ENCODE results near the gene MRPL21. TPM values are rescaled to one million over a fixed set of nuclear protein-coding genes. Genes with fewer than 3 reads are reported as not detected.

MRPL21 gene
- total RNA-seq (2021), result 126 and 138 TPM in 2 replicates
- Bru-seq, nascent RNA, result percentile 81 among the genes with signal in this experiment
- percentile 68 among the genes with signal in this experiment for BruChase-seq, experiment 1, labeled RNA remaining after a 2-hour chase
- percentile 66 among the genes with signal in this experiment for BruChase-seq, experiment 2, labeled RNA remaining after a 6-hour chase
- long read RNA-seq, transcript MRPL21-202 (7 exons, 662 nt), result minor isoform, 8 of 176 reads
- long read RNA-seq, transcript MRPL21-201 (7 exons, 683 nt), result major isoform, 153 of 176 reads
- long read RNA-seq, partial matches to known transcripts, result 8 of 176 reads
- long read RNA-seq, other reads (novel, unspliced or antisense), result 4 of 176 reads

DNA sequence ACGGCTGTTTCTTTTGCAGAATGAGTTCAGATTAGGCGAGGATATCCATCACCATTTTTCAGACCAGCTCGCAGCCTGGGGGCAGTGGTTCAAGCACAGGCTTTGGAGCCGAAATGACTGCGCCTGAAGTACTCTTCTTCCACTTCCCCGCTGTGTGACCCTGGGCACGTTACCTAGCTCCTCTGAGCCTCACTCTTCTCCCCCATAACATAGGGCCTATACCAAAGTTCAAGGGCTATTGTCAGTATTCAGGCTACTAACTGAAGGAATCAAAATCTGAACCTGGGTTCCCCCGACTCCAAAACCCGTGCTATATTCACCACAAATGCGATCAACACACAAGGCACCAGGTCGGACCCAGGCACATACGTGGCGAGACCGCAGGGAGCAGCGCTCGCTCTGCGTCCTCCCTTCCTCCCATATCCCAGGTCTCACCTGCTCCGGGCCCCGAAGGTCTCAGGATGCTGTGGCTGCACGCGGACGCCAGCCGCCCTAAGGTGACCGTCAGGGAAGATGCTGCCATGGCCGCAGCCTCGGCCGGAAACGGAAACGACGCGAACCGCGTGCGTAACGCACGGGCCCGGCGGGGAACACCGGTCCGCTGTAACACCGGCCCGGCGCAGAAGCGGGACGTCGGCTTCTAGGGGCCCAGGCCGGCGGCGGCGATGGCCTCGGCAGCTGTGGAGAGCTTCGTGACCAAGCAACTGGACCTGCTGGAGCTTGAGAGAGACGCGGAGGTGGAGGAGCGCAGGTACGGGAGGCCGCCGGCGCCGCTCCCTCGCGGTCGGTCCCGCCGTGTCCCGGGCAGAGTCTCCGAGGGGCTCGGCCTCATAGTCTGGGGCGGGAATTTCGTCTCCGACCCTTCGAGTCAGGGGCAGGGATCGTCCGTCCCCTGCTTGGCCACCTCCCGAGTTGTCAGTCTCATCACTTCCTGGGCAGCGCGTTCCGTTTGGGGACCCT, at the start of gene MRPL21, which contains the start of gene IGHMBP2:
MRPL21 (minus strand) TSS at position 545 of the 960 bp plus-strand sequence; CDS start at position 523, 22 bp downstream.
IGHMBP2 (plus strand) TSS at position 604 of the 960 bp plus-strand sequence; CDS start at position 666, 62 bp downstream.
- POLR2A ChIA-PET (ENCODE audit: low non-redundant PET), result no interaction called here
- BruUV-seq (replicated peaks), result no TSS peak
- H3K36me3 ChIP-seq (ENCODE audit: insufficient read depth, low read length, poor library complexity, severe bottlenecking), result peaks cover 38% of the 10 kb centered on the region
- H3K9me3 ChIP-seq (ENCODE audit: low read depth, low read length, poor library complexity, severe bottlenecking), result no peaks in the 10 kb centered on the region
- H3K4me1 ChIP-seq (ENCODE audit: insufficient read depth, low read length, poor library complexity, severe bottlenecking), result peaks cover 22% of the 10 kb centered on the region
- intact Hi-C loops (cut with micrococcal nuclease; ENCODE audit: unreplicated experiment), result no loop called here
- CTCF ChIA-PET, result no interaction called here
- no peaks in the 10 kb centered on the region for H3K27me3 ChIP-seq (replicated peaks; ENCODE audit: insufficient read depth, low read depth, low read length, poor library complexity)
- peak; percentile 92 for DNase-seq (ENCODE audit: low spot score)
- H3K4me3 ChIP-seq (ENCODE audit: low read depth, low read length, poor library complexity, severe bottlenecking), result peak within 1 kb of the TSS; percentile 93
- peak within 1 kb of the TSS; percentile 92 for H3K27ac ChIP-seq (ENCODE audit: low read depth, low read length, poor library complexity, severe bottlenecking)
- TF ChIP-seq, protein P1, sequence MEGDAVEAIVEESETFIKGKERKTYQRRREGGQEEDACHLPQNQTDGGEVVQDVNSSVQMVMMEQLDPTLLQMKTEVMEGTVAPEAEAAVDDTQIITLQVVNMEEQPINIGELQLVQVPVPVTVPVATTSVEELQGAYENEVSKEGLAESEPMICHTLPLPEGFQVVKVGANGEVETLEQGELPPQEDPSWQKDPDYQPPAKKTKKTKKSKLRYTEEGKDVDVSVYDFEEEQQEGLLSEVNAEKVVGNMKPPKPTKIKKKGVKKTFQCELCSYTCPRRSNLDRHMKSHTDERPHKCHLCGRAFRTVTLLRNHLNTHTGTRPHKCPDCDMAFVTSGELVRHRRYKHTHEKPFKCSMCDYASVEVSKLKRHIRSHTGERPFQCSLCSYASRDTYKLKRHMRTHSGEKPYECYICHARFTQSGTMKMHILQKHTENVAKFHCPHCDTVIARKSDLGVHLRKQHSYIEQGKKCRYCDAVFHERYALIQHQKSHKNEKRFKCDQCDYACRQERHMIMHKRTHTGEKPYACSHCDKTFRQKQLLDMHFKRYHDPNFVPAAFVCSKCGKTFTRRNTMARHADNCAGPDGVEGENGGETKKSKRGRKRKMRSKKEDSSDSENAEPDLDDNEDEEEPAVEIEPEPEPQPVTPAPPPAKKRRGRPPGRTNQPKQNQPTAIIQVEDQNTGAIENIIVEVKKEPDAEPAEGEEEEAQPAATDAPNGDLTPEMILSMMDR (conservative IDR thresholded peaks at IDR 0.05; ENCODE audit: low read depth, low read length), result no peak
- TF ChIP-seq EZH2 (IDR thresholded peaks at IDR 0.05; ENCODE audit: borderline replicate concordance, low read depth, low read length, poor library complexity, severe bottlenecking), result no peak

DNA sequence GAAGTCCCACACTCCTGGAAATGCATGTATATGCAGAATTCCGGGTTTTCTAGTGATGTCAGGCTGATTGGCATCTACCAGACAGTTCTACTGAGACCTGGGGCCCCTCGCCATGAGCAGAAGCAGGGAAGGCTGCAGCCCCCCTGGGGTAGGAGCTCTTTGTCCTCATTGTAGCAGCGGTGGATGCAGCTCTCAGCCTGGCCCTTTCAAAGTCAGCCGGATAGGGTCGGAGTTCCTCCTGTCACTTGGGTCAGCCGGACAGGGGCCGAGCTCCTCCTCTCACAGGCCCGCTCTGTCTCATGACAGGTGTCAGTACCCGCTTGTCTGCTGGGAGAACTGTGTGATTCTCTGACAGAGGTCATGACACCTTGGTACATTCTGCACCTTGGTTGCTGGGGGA, 47.1 kb upstream of the MRPL21 start:
- no peaks in the 10 kb centered on the region for H3K9me3 ChIP-seq (ENCODE audit: low read depth, low read length, poor library complexity, severe bottlenecking)
- POLR2A ChIA-PET (ENCODE audit: low non-redundant PET), result no interaction called here
- intact Hi-C loops (cut with micrococcal nuclease; ENCODE audit: unreplicated experiment), result loop anchor here (5.0 kb wide), 1 partner anchor 137 kb away; no protein-coding TSS in a partner anchor
- H3K27ac ChIP-seq (ENCODE audit: low read depth, low read length, poor library complexity, severe bottlenecking), result no peak overlapping the region
- H3K27me3 ChIP-seq (replicated peaks; ENCODE audit: insufficient read depth, low read depth, low read length, poor library complexity), result no peaks in the 10 kb centered on the region
- no peaks in the 10 kb centered on the region for H3K36me3 ChIP-seq (ENCODE audit: insufficient read depth, low read length, poor library complexity, severe bottlenecking)
- no peaks in the 10 kb centered on the region for H3K4me1 ChIP-seq (ENCODE audit: insufficient read depth, low read length, poor library complexity, severe bottlenecking)
- no peak overlapping the region for H3K4me3 ChIP-seq (ENCODE audit: low read depth, low read length, poor library complexity, severe bottlenecking)
- CTCF ChIA-PET, result no interaction called here
- no TSS peak for BruUV-seq (replicated peaks)
- TF ChIP-seq, protein P1 (conservative IDR thresholded peaks at IDR 0.05; ENCODE audit: low read depth, low read length), result no peak
- no peak for TF ChIP-seq EZH2 (IDR thresholded peaks at IDR 0.05; ENCODE audit: borderline replicate concordance, low read depth, low read length, poor library complexity, severe bottlenecking)
- no peak for DNase-seq (ENCODE audit: low spot score)

DNA sequence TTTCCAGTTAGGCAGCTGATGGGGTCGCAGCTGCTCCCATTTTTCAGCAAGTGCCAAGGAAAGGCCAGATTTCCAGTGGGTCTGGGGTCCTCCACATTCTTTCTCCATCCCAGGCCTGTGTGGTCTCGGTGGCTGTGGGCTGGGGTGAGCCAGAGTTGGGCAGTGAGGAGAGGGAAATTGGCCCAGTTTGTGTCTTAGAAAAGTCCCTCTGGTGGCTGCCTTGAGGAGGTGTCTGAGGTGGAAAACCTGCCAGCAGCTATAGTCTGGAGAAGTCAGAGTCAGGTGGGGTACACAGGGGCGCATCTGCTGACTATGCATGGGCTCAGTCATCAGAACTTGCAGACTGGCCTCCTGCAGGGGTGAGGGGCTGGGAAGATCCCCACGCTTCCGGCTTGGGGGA, 46.6 kb upstream of the MRPL21 start:
- Histone ChIP-seq H3K4me1 (ENCODE audit: insufficient read depth, low read length, poor library complexity, severe bottlenecking) (no peaks in the 10 kb centered on the region), H3K27me3 (replicated peaks; ENCODE audit: insufficient read depth, low read depth, low read length, poor library complexity) (no peaks in the 10 kb centered on the region), H3K9me3 (ENCODE audit: low read depth, low read length, poor library complexity, severe bottlenecking) (no peaks in the 10 kb centered on the region), H3K4me3 (ENCODE audit: low read depth, low read length, poor library complexity, severe bottlenecking) (no peak overlapping the region), H3K36me3 (ENCODE audit: insufficient read depth, low read length, poor library complexity, severe bottlenecking) (no peaks in the 10 kb centered on the region), H3K27ac (ENCODE audit: low read depth, low read length, poor library complexity, severe bottlenecking) (no peak overlapping the region)
- intact Hi-C loops (cut with micrococcal nuclease; ENCODE audit: unreplicated experiment), result loop anchor here (5.0 kb wide), 1 partner anchor 137 kb away; no protein-coding TSS in a partner anchor
- BruUV-seq (replicated peaks), result no TSS peak
- TF ChIP-seq, protein P1 (conservative IDR thresholded peaks at IDR 0.05; ENCODE audit: low read depth, low read length), result peak; percentile 46
- TF ChIP-seq EZH2 (IDR thresholded peaks at IDR 0.05; ENCODE audit: borderline replicate concordance, low read depth, low read length, poor library complexity, severe bottlenecking), result no peak
- peak; percentile 38 for DNase-seq (ENCODE audit: low spot score)
- POLR2A ChIA-PET (ENCODE audit: low non-redundant PET), result no interaction called here
- CTCF ChIA-PET, result no interaction called here

Data from A673 (cell line).